Neuron (in vitro differentiated cells): ENCODE results near the gene TMEM156.
"Not testable (repeated sequence)": the region's sequence is repeated elsewhere in the genome, so short reads cannot be mapped to it uniquely, and the experiment has no call there.

Experiments
- H2AFZ ChIP-seq: one replicate; pipeline ENCODE4 v1.6.1; 2013; ENCODE audit warnings: low read depth, mild to moderate bottlenecking, inconsistent platforms, low read length, moderate library complexity
- H3K27me3 ChIP-seq: one replicate; pipeline ENCODE4 v1.6.1; 2013; ENCODE audit warnings: low read length; ENCODE audit not compliant: insufficient read depth
- H3K36me3 ChIP-seq: one replicate; pipeline ENCODE4 v1.6.1; 2013; ENCODE audit warnings: low read length; ENCODE audit not compliant: insufficient read depth
- H3K4me1 ChIP-seq: one replicate; pipeline ENCODE4 v1.6.1; 2013; ENCODE audit warnings: low read length; ENCODE audit not compliant: insufficient read depth
- H3K4me3 ChIP-seq: 2 replicates; pipeline ENCODE4 v1.5.1; 2013; ENCODE audit warnings: mild to moderate bottlenecking, low read length, moderate library complexity
- H3K9me3 ChIP-seq: one replicate; pipeline ENCODE4 v1.6.1; 2013; ENCODE audit warnings: low read length

TMEM156 gene

DNA sequence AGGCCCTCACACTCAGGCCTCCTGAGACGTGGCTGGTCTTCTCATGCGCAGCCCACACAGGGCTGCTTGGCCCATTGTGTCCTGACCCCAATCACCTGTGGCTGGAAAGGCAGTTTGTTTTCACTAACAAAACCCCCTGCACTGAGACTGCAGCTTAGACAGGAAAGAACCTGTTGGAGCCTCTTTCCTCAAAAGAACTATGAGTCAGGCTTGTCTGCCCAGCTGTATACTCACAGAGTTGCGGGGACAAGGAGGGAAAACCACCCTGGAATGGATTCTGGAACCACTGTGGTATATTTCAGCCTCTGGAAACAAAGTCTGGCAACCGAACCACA, 5.2 kb upstream of the TMEM156 start:
- no peaks in the 10 kb centered on the region for H3K9me3 ChIP-seq
- peak overlapping the region; percentile 80 for H2AFZ ChIP-seq
- H3K36me3 ChIP-seq = no peaks in the 10 kb centered on the region
- H3K4me1 ChIP-seq = peaks cover 12% of the 10 kb centered on the region
- H3K4me3 ChIP-seq = no peak overlapping the region
- H3K27me3 ChIP-seq = no peaks in the 10 kb centered on the region

DNA sequence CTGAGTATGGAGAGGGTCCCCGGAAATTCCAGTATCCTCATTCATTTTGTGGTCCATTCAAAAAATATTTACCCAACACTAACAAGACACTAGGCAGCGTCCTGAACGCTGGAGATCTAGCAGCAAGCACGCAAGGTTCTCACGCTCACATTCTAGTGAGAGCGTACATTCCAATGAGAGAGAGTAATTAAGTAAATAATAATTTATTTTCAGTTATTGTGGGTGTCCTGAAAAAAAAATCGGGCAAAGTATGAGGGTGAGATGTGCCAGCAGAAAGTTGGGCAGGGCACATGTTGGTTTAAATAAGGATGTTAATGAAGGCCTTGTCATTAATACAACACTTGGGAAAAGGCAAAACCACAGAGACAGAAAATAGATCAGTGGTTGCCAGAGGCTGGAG, 4.0 kb upstream of the TMEM156 start:
- Histone ChIP-seq H3K4me3 (no peak overlapping the region), H3K36me3 (no peaks in the 10 kb centered on the region), H3K4me1 (peaks cover 12% of the 10 kb centered on the region), H3K9me3 (no peaks in the 10 kb centered on the region), H3K27me3 (no peaks in the 10 kb centered on the region), H2AFZ (no peak overlapping the region)

DNA sequence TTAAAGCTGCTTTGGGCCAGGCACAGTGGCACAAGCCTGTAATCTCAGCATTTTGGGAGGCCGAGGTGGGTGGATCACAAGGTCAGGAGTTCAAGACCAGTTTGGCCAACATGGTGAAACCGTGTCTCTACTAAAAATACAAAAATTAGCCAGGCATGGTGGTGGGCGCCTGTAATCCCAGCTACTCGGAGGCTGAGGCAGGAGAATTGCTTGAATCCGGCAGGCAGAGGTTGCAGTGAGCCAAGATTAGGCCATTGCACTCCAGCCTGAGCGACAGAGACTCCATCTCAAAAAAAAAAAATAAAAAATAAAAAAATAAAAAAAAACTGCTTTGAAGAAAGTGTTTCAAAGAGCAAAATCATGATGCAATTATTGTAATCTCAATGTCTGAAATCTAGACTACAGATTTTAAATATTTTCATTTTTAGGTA, 604 bp downstream of the TMEM156 start:
- H3K36me3 ChIP-seq, H3K4me3 ChIP-seq, H3K27me3 ChIP-seq, H3K9me3 ChIP-seq, H2AFZ ChIP-seq, H3K4me1 ChIP-seq: not testable (repeated sequence)

DNA sequence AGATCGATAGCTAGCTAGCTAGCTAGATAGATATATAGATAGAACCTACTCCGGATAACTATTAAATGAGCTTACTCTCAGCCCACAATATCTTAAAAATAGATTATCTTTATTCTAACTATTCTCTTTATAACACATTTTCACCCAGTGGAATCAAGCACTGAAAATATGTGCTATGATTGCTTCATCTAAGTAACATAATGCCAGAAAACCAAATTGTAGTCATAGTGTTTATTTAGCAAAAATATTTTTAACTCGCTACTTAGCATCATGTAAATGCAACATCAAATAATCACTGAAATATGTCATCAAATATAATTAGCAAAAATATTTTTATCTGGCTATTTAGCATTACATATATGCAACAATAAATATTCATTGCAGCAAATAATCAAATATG, 1.5 kb downstream of the TMEM156 start:
- Histone ChIP-seq H3K4me3 (no peak overlapping the region), H3K36me3 (no peaks in the 10 kb centered on the region), H2AFZ (no peak overlapping the region), H3K4me1 (no peaks in the 10 kb centered on the region), H3K27me3 (no peaks in the 10 kb centered on the region), H3K9me3 (no peaks in the 10 kb centered on the region)

DNA sequence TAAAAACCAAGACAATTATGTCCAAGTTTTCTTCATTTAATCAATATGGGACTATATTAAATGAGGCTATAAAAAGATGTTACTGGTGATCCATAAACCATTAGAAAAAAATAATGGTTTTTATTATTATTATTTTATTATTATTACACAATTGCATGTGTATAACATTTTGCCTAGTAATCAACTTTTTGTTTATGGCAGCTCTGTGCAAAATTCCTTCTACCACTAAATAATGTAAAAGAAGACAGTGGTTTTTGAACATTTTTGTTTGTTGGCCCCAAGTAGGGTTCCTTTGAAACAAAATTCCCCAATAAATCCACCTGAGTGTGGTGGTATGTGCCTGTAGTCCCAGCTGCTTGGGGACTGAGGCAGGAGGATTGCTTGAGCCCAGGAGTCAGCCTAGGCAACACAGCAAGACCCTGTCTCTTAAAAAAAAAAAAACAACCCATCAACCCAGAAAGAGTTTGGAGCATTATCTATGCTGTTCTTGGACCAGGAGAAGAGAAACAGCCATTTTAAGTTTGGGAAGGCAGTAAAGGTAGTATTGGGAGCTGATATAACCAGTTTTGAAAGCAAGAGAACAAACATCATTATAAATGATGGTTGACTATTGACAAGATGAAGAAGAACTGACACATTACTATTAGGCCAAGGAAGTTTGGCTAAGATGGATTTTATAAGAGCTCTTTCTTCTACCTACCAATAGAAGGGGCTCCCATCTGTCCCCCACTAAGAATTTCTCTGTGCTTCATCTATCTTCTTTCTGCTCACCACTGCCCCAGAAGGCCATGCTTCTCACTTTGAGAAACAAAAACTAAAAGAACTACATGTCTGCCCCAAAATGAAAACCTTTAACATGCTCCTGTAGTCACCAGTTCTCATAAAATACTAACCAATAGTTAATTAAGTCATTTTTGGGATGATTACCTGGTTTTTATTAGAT, 2.2 kb downstream of the TMEM156 start:
- H3K27me3 ChIP-seq = no peaks in the 10 kb centered on the region
- no peak overlapping the region for H2AFZ ChIP-seq
- H3K4me3 ChIP-seq = no peak overlapping the region
- no peaks in the 10 kb centered on the region for H3K36me3 ChIP-seq
- H3K9me3 ChIP-seq = no peaks in the 10 kb centered on the region
- H3K4me1 ChIP-seq = no peaks in the 10 kb centered on the region

DNA sequence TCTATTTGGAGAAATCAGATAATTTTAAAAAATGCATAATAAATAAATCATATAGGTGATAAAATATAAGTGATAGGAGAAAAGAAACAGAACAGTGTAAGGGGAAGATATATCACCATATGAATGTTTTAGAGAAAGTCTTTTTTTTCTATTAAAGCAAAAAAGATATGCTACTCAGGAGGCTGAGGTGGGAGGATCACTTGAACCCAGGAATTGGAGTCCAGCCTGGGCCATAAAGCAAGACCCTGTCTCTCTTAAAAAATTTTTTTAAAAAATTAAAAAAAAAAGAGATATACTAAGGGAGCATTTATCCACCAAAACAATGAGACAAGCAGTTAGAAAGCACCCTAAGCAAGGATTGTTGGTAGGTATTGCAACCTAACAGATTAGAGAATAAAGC, 6.1 kb downstream of the TMEM156 start:
- H2AFZ ChIP-seq = no peak overlapping the region
- H3K36me3 ChIP-seq = no peaks in the 10 kb centered on the region
- H3K4me1 ChIP-seq = no peaks in the 10 kb centered on the region
- H3K9me3 ChIP-seq = no peaks in the 10 kb centered on the region
- H3K27me3 ChIP-seq = no peaks in the 10 kb centered on the region
- H3K4me3 ChIP-seq = no peak overlapping the region

DNA sequence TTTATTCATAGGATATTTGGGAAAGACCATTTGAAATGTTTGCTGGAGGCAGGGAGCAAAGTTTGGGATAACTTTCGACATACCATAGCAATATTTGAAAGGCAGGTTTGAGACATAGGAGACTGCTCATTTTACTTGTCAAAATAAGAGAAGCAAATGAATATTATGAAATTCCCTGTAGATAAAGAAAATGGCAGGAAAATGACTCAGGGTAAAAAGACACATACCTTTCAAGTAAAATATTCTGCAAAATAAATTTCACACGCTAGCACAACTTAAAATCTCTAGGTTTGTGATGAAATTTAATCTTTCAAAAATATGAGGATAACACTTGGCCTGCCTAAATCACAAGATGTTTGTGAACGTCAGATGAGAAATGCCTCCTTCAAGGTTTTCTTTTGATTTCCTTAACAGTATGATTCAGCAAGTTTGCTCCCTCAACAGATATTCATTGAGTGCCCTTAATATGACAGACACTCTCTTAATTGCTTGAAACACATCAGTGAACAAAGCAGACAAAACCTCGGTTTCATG, 6.6 kb downstream of the TMEM156 start:
- no peaks in the 10 kb centered on the region for H3K4me1 ChIP-seq
- no peaks in the 10 kb centered on the region for H3K27me3 ChIP-seq
- H2AFZ ChIP-seq = no peak overlapping the region
- H3K4me3 ChIP-seq = no peak overlapping the region
- no peaks in the 10 kb centered on the region for H3K36me3 ChIP-seq
- no peaks in the 10 kb centered on the region for H3K9me3 ChIP-seq

DNA sequence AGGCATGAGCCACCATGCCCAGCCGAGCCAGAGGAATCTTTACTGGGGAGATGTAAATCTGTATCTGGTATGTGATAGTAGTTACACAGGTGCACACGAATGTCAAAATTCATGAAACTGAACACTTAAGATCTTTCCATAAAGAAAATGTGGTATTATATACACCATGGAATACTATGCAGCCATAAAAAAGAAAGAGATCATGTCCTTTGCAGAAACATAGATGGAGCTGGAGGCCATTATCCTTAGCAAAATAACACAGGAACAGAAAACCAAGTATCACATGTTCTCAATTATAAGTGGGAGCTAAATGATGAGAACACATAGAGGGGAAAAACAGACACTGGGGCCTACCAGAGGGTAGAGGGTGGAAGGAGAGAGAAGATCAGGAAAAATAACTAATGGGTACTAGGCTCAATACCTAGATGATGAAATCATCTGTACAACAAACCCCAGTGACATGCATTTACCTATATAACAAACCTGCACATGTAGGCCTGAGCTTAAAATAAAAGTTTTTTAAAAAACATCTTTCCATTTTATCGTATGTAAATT, 7.8 kb downstream of the TMEM156 start:
- Histone ChIP-seq H3K4me1 (no peaks in the 10 kb centered on the region), H3K4me3 (no peak overlapping the region), H3K9me3 (no peaks in the 10 kb centered on the region), H3K36me3 (no peaks in the 10 kb centered on the region), H3K27me3 (no peaks in the 10 kb centered on the region), H2AFZ (no peak overlapping the region)

DNA sequence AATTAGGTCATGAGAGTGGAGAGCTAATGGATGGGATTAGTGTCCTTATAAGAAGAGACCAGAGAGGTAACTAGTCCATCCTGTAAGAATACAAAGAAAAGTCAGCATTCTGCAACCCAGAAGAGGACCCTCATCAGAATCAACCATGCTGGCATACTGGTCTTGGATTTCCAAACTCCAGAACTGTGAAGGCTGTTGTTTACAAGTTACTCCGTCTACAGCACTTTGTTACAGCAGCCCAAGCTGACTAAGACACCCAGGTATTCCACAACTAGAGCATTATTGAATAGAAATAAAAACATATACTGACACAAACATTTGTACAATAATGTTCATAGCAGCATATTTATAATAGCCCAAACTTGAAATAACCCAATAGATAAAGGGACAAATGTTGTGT, 9.2 kb downstream of the TMEM156 start:
- H3K9me3 ChIP-seq = no peaks in the 10 kb centered on the region
- H2AFZ ChIP-seq = no peak overlapping the region
- H3K27me3 ChIP-seq = no peaks in the 10 kb centered on the region
- no peaks in the 10 kb centered on the region for H3K4me1 ChIP-seq
- H3K36me3 ChIP-seq = no peaks in the 10 kb centered on the region
- H3K4me3 ChIP-seq = no peak overlapping the region

DNA sequence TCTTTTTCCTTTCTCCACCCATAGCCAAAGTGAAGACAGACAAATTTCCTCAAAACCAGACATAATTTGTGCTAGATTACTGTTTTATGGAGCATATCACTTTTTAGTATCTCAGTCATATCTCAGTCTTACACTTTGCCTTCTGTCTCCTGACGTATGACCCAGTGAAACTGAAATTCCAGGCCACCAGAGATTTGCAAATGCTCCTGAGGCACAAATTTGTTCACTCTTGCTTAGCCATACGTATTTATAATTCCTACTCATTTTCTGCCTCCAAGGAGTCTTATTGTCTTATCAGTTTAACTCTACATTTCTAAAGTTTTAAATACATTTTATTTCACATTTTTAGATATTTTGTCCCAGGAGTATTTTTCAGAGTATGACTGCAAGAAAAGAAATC, 10.0 kb downstream of the TMEM156 start:
- H2AFZ ChIP-seq = no peak overlapping the region
- no peaks in the 10 kb centered on the region for H3K27me3 ChIP-seq
- no peaks in the 10 kb centered on the region for H3K9me3 ChIP-seq
- H3K4me1 ChIP-seq = no peaks in the 10 kb centered on the region
- no peaks in the 10 kb centered on the region for H3K36me3 ChIP-seq
- no peak overlapping the region for H3K4me3 ChIP-seq

DNA sequence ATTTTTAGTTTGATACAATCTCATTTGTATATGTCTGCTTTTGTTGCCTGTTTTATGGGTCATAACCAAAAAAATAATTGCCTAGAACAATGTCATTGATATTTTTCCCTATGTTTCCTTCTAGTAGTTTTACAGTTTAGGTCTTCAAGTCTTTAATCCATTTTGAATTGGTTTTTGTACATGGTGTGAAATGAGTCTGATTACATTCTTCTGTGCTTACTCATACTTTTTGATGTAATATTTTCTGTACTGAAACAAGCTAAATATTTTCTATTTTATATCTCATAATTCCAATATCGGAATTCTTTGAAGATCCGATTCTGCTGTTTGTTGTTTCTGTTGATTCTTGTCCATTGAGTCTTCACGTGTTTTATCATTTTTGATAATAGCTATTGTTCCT, 10.6 kb downstream of the TMEM156 start:
- H2AFZ ChIP-seq = no peak overlapping the region
- H3K9me3 ChIP-seq = no peaks in the 10 kb centered on the region
- no peaks in the 10 kb centered on the region for H3K27me3 ChIP-seq
- H3K36me3 ChIP-seq = no peaks in the 10 kb centered on the region
- H3K4me1 ChIP-seq = no peaks in the 10 kb centered on the region
- H3K4me3 ChIP-seq = no peak overlapping the region

DNA sequence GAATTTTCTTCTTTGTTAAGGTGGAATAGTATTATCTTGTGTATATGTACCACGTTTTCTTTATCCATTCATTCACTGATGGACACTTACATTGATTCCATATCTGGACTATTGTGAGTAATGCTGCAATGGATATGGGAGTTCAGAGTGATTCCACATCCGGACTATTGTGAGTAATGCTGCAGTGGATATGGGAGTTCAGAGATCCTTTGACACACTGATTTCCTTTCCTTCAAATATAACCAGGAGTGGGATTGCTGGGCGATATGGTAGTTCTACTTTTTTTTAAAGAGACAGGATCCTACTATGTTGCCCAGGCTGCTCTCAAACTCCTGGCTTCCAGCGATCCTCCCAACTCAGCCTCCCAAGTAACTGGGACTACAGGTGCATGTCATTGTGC, 12.1 kb downstream of the TMEM156 start:
- Histone ChIP-seq H3K36me3 (no peaks in the 10 kb centered on the region), H2AFZ (no peak overlapping the region), H3K27me3 (no peaks in the 10 kb centered on the region), H3K9me3 (no peaks in the 10 kb centered on the region), H3K4me1 (no peaks in the 10 kb centered on the region), H3K4me3 (no peak overlapping the region)

DNA sequence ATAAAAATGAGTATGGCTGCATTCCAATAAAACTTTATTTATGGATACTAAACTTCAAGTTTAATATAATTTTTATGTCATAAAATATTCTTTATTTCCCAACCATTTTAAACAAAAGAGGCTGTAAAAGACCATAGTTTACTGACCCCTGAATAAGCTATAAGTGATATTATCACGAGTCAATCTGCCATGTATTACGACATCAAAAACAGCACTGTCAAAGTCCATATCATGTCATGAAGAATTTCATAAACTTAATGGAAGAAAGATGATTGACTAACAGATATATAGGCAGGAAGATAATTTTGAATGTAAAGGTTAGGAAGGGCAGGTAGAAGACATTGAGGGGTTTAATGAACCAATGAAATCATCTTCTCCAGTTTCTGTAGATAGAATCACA, 18.2 kb downstream of the TMEM156 start:
- Histone ChIP-seq H3K27me3 (no peaks in the 10 kb centered on the region), H2AFZ (no peak overlapping the region), H3K4me1 (no peaks in the 10 kb centered on the region), H3K9me3 (no peaks in the 10 kb centered on the region), H3K36me3 (no peaks in the 10 kb centered on the region), H3K4me3 (no peak overlapping the region)
